Heart left ventricle (tissue), 16 donors: Measurements from ENCODE around the gene CEP170. TPM values are rescaled to one million over a fixed set of nuclear protein-coding genes. Genes with fewer than 3 reads are reported as not detected.
A peak's percentile ranks its signal among the peaks of the same experiment; 100 is the strongest.
"Not testable (repeated sequence)": the region's sequence is repeated elsewhere in the genome, so short reads cannot be mapped to it uniquely, and the experiment has no call there.

ENCODE experiments used
- ATAC-seq, 4 donors: fragments of 200-7000 bp; cut with Tn5 transposase; one replicate each; pipeline ENCODE4 v1.9.1; 2020 to 2022; ENCODE audit warnings: moderate library complexity in 4 of 4, mild to moderate bottlenecking in 3 of 4, moderate number of reproducible peaks in 1 of 4
- DNase-seq, 5 donors: peaks; one replicate each; pipeline ENCODE4 v3.0.0-alpha.2; 2020
- H3K27ac ChIP-seq, 12 donors: fragments of 200-600 bp; sonication (generic) in 4 of 12; one replicate each; pipeline versions ENCODE4 v1.5.0 to v1.8.0; 2016 to 2022; ENCODE audit warnings: mild to moderate bottlenecking in 2 of 12
- H3K27me3 ChIP-seq, 9 donors: fragments of 200-600 bp; sonication (generic) in 2 of 9; one replicate each; pipeline versions ENCODE4 v1.5.1 to v1.8.0; 2016 to 2022; ENCODE audit warnings: mild to moderate bottlenecking in 3 of 9
- H3K36me3 ChIP-seq, 9 donors: fragments of 200-600 bp; sonication (generic) in 2 of 9; one replicate each; pipeline versions ENCODE4 v1.5.0 to v1.8.0; 2018 to 2022; ENCODE audit warnings: mild to moderate bottlenecking in 2 of 9
- H3K4me1 ChIP-seq, 12 donors: fragments of 200-600 bp; sonication (generic) in 4 of 12; one replicate each; pipeline versions ENCODE4 v1.5.0 to v1.8.0; 2016 to 2022; ENCODE audit warnings: mild to moderate bottlenecking in 3 of 12
- H3K4me3 ChIP-seq, 12 donors: fragments of 200-600 bp; sonication (generic) in 4 of 12; one replicate each; pipeline versions ENCODE4 v1.5.0 to v1.8.0; 2017 to 2022; ENCODE audit warnings: mild to moderate bottlenecking in 9 of 12, moderate library complexity in 4 of 12
- H3K9me3 ChIP-seq, 12 donors: fragments of 200-600 bp; sonication (generic) in 4 of 12; one replicate each; pipeline versions ENCODE4 v1.5.0 to v1.8.0; 2016 to 2022; ENCODE audit warnings: mild to moderate bottlenecking in 1 of 12
- POLR2A ChIP-seq, 2 donors: fragments of 450-650 bp; IDR thresholded peaks; one replicate each; pipeline ENCODE4 v1.6.1; 2017; ENCODE audit warnings: antibody characterized with exemption in 2 of 2, mild to moderate bottlenecking in 2 of 2, moderate library complexity in 2 of 2
- WGBS, 4 donors: extraction: QIAGEN DNeasy Blood & Tissue Kit in 2 of 4; methylation state at CpG; one replicate each; pipeline versions ENCODE4 v1.1.5 to v1.1.7; 2013 to 2018; 5-methylcytosine and 5-hydroxymethylcytosine counted together
- intact Hi-C, 10 donors: fragments of 100-400 bp; cut with DNase I; formaldehyde crosslinking; loops; one replicate each; pipeline versions ENCODE4 v1.11.1 to v1.14.2; 2022
- polyA plus RNA-seq, 2 donors: library from polyadenylated mRNA; stranded (reverse); fragments of 200-250 nt; gene quantifications; one replicate each; pipeline ENCODE4 v1.2.3, GENCODE V29; 2013
- total RNA-seq, 9 donors: library from RNA; depleted of rRNA in 2 of 9; stranded (reverse); fragments of >200 nt in 2 of 9; fragmentation: NEBNext Ultra II Directional in 3 of 9; extraction: Animal tissue kit (Norgen Biotek cat#: 25700) in 3 of 9; gene quantifications; one replicate each; pipeline versions ENCODE4 v1.1.0 to v1.2.4, GENCODE V29; 2016 to 2023
- TF ChIP-seq, protein P1 (sequence below), 12 donors: fragments of 200-600 bp; sonication (generic) in 4 of 12; IDR thresholded peaks; one replicate each; pipeline versions ENCODE4 v1.5.0 to v1.8.0; 2018 to 2022; ENCODE audit warnings: antibody characterized with exemption in 12 of 12, mild to moderate bottlenecking in 5 of 12
- donor health status: ischemic (EF 13 %, LVEDD 7.1; RV severe dilation, severe dysfunction).
- donor health status: healthy with polysubstance abuse.
- donor health status: DM: no; HTN: yes; CAD: no.
- donor health status: DM: no; HTN: no; CAD: no.
- donor health status: ischemic (EF 25% LVEDD 6.9; RV normal size, moderate dysfunction).
- donor health status: ischemic (EF 25% LVEDD 5.7; RV mildly dilated, moderate dysfunction).
- donor health status: healthy.
- donor health status: DM: yes; HTN: yes; CAD: no.
- donor health status: ischemic (EF 35%, LVEDD 5.7; RV mildly dilated, moderate dysfunction).
- donor health status: nonischemic (EF 11% LVEDD 7.7; RV severe dilation, severe dysfunction).
- donor health status: DM: yes; HTN: yes; CAD: no.
- donor health status: PGD.
- donor health status: ischemic (EF 29% LVEDD 5.4; RV normal size, mild dysfunction).
- donor health status: nonischemic (EF 23%, LVEDD 6.1; RV moderate dilation, normal function).

Gene CEP170
- total and polyA plus RNA-seq, 11 donors: 9.7 to 70.3 (median 37.7) TPM

DNA sequence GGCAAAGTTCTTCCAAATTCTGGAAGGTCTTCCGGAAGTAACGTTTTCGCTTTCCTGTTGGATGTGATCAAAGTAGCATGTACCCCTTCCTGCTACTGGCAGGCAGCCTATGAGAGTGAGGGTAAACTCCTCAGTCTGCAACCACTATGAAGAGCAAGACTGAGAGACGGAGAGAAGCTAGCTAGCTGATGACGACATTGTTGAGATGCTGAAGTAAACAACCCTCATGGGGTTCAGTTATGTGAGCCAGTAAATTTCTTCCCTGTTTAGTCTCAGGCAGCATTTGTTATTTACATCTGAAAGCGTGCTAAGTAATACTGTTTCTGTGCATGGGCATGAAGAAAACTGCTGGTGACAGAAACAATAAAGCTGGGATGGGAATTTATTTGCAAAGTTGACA, 57.6 kb downstream of the CEP170 start:
- DNase-seq, ATAC-seq, H3K9me3 ChIP-seq, H3K4me3 ChIP-seq, intact Hi-C loops, H3K4me1 ChIP-seq, H3K27ac ChIP-seq, H3K27me3 ChIP-seq: not testable (repeated sequence)
- peaks cover 0 to 48% (median 34%) of the 10 kb centered on the region in 9 donors for H3K36me3 ChIP-seq
- 76 to 91% (median 80%) methylated on average over 3 to 6 of the region's 6 CpGs for WGBS, 4 donors

DNA sequence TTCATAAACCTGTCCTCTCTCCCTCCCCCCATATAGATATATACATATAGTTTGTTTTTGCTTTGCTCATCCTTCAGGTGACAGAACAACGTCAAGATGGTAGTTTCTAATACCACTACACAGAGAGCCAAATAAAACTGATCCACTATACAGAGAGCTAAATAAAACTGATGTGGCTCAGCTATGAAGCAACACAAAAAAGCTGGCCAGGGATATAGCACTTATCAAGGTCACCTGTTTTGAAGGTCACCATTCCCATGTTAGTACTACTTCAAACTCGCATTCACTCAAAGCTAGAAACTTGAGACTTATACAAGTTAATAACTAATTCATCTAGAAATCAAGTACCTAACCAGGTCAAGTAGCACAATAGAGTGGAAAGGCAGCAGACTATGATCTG, 61.8 kb downstream of the CEP170 start:
- DNase-seq, H3K27me3 ChIP-seq, intact Hi-C loops, H3K9me3 ChIP-seq, H3K4me1 ChIP-seq, H3K4me3 ChIP-seq: not testable (repeated sequence)
- ATAC-seq: peak; percentile 47 to 89 (median 84)
- 44 to 66% (median 57%) methylated on average over 1 to 2 of the region's 2 CpGs for WGBS, 4 donors
- H3K36me3 ChIP-seq: peaks cover 0 to 47% (median 30%) of the 10 kb centered on the region in 9 donors
- peak overlapping the region in 1 of 12 donors; percentile 14 for H3K27ac ChIP-seq

DNA sequence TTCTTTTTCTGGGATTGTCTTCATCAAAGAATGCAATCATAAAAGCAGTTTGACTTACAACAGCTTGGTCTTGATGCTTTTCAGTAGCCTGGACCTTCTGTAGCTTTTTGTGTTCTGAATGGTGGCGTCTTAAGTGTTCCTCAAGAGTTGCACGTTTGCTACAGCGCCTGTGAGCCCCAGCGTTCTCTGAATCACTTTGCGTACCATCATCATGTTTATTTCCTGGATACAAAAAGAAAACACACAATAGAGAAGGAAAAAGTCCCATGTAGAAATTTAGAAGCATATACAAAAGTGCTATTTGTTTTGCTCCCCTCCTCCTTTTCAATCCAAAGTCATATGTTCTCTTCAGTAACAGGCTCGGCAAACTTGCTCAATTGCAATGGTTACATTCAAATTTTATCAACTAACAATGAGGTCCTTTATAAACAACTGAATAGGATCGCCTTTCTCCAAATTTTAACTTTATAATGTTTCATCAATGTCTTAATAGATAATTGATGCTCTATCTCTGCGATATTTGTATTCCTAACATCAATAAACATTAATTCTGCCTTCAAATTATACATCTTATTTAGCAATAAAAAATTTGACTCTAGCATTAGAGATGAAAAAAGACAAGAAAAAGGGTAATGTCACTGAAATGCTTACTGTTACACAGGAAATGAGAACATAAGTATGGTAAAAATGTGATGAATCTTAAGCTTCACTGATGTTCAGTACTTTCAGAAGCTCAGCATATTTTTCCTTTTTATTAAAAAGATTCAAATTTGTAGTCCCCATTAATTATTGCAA, 68.7 kb downstream of the CEP170 start:
- H3K27ac ChIP-seq, H3K9me3 ChIP-seq, H3K4me3 ChIP-seq, H3K4me1 ChIP-seq, ATAC-seq, H3K27me3 ChIP-seq, DNase-seq, intact Hi-C loops: not testable (repeated sequence)
- H3K36me3 ChIP-seq: peaks cover 0 to 65% (median 35%) of the 10 kb centered on the region in 9 donors
- 94 to 95% (median 95%) methylated on average over 8 of the region's 8 CpGs for WGBS, 4 donors

DNA sequence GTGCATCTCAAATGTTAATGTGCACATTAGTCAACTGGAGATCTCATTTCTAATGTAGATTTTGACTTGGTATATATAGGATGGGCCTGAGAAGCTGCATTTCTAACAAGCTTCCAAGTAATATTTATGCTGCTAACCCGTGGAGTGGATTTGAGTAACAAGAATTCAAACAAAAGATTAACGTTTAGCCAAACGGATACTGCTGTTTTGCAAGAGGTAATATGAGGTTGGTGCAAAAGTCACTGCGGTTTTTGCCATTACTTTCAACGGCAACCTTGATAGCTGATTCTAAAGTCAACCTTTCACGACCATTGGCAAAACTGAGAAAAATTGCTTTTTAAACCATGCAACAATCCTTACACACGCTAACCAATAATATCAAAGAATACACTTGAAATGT, 70.3 kb downstream of the CEP170 start:
- ATAC-seq, intact Hi-C loops, H3K9me3 ChIP-seq, H3K4me3 ChIP-seq, H3K27me3 ChIP-seq, H3K4me1 ChIP-seq, DNase-seq, H3K27ac ChIP-seq: not testable (repeated sequence)
- peaks cover 0 to 61% (median 32%) of the 10 kb centered on the region in 9 donors for H3K36me3 ChIP-seq
- 94 to 96% (median 96%) methylated on average over 7 of the region's 7 CpGs for WGBS, 4 donors

DNA sequence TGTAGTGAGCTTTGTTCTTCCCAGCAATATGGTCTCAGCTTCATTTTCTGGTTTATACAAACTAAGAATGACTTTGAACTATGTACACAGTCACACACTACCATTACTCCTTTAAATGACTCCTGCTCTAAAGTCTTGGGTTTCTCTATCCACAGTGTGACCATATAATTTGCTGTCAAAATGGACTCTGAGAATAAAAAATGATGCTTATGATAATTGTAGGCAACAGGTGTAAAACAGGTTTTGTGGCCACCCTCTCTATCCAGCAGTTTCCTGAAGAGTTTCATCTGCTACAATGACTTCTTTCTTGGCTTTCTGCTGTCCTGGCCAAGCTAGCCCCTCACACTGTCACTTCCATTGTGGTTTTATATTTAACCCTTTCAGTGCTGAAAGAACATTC, 71.4 kb downstream of the CEP170 start:
- H3K9me3 ChIP-seq, H3K27ac ChIP-seq, DNase-seq, H3K4me3 ChIP-seq, ATAC-seq, H3K27me3 ChIP-seq, H3K4me1 ChIP-seq, intact Hi-C loops: not testable (repeated sequence)
- H3K36me3 ChIP-seq: peaks cover 0 to 53% (median 27%) of the 10 kb centered on the region in 9 donors

DNA sequence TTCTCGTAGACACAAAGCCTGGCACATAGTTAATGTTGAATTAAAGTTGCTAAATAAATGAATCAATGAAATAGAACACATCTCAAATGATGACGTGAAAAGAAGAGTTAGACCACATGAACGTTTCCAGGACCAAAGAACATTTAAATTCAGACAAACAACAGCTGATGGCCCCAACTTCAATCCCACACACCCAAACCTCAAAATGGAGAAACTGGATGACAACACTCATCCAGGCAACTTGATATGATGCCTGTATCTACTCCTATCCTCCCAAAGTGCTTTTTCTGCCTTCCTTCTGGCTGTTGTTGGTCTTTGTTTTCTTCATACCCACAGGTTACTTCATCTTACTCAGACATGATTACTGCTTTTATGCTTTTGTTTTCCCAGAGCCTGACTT, 71.9 kb downstream of the CEP170 start:
- ATAC-seq, H3K9me3 ChIP-seq, H3K27me3 ChIP-seq, DNase-seq, H3K4me3 ChIP-seq, intact Hi-C loops, H3K27ac ChIP-seq, H3K4me1 ChIP-seq: not testable (repeated sequence)
- 88 to 94% (median 91%) methylated on average over 3 of the region's 3 CpGs for WGBS, 4 donors
- H3K36me3 ChIP-seq: peaks cover 0 to 50% (median 27%) of the 10 kb centered on the region in 9 donors

DNA sequence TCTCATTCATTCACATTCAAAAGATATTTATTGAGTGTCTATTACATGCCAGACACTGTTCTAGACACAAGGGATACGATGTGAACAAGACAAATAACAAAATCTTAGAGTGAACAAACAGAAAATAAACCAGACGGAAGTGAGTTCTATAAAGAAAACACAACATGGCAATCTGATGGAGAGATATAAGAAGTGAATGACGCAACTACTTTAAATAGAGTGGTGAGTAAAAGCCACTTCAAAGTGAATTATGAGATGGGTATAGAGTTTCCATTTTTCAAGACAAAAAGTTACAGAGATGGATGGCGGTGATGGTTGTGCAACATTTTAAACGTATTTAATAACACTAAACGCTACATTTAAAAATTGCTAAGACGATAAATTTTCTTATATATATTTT, 75.4 kb downstream of the CEP170 start:
- ATAC-seq: no peak
- intact Hi-C loops: no loop called here

DNA sequence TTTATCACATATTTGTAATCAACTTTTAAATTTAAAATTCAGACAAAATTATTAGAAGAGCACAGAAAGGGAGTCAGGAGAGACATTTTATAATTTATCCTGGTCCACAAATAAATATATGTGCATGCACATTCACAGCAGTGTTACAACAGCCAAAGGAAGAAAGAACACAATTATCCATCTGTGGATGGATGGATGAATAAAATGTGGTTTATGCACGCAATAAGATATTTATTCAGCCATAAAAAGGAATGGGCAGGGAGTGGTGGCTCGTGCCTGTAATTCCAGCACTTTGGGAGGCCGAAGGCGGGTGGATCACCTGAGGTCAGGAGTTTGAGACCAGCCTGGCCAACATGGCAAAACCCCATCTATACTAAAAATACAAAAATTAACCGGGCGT, 77.3 kb downstream of the CEP170 start:
- ATAC-seq, H3K4me3 ChIP-seq, H3K4me1 ChIP-seq, H3K27ac ChIP-seq, intact Hi-C loops, H3K9me3 ChIP-seq, DNase-seq, H3K27me3 ChIP-seq: not testable (repeated sequence)
- 93 to 98% (median 98%) methylated on average over 6 of the region's 6 CpGs for WGBS, 4 donors
- H3K36me3 ChIP-seq: peaks cover 0 to 21% (median 2%) of the 10 kb centered on the region in 9 donors

More for the DNA sequence above, 75.4 kb downstream of the CEP170 start:
- Histone ChIP-seq H3K27me3 (no peaks in the 10 kb centered on the region), H3K4me3 (no peak overlapping the region), H3K27ac (no peak overlapping the region), H3K9me3 (no peaks in the 10 kb centered on the region), H3K4me1 (no peaks in the 10 kb centered on the region), H3K36me3 (peaks cover 0 to 25% (median 3%) of the 10 kb centered on the region in 9 donors)
- WGBS, 4 donors: 79 to 87% (median 83%) methylated on average over 7 of the region's 7 CpGs
- DNase-seq: no peak
- no peak for TF ChIP-seq POLR2A (IDR thresholded peaks at IDR 0.05)
- TF ChIP-seq, protein P1, sequence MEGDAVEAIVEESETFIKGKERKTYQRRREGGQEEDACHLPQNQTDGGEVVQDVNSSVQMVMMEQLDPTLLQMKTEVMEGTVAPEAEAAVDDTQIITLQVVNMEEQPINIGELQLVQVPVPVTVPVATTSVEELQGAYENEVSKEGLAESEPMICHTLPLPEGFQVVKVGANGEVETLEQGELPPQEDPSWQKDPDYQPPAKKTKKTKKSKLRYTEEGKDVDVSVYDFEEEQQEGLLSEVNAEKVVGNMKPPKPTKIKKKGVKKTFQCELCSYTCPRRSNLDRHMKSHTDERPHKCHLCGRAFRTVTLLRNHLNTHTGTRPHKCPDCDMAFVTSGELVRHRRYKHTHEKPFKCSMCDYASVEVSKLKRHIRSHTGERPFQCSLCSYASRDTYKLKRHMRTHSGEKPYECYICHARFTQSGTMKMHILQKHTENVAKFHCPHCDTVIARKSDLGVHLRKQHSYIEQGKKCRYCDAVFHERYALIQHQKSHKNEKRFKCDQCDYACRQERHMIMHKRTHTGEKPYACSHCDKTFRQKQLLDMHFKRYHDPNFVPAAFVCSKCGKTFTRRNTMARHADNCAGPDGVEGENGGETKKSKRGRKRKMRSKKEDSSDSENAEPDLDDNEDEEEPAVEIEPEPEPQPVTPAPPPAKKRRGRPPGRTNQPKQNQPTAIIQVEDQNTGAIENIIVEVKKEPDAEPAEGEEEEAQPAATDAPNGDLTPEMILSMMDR (IDR thresholded peaks at IDR 0.05): no peak

DNA sequence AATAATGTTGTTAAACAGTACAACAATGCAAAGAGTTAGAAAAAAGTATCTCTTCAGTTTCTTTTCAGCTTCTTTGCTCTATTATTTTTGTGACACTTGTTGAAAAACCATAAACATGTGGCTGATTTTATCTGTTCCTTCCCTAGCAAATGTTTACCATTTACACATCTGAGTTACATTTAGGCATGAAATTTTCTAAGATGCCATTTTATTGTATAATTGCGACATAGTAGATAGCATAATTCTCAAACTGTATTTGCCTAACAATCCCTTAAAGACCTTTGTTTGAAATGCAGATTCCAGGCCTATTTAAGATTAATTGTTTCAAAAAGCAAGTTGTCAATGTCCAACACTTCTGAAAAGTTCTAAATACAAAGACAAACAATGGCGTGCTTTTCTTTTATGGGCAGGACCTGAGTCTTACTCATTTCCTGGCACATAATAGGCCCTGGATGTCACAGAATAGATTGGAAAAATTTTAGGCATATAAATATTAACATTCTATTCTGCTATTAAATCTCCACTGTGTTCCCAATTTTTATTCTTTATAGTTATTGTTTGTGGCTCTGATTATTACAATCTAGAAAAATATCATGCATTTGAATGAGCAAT, 81.2 kb downstream of the CEP170 start:
- peaks cover 0 to 37% (median 13%) of the 10 kb centered on the region in 9 donors for H3K36me3 ChIP-seq
- WGBS, 4 donors: 74 to 80% (median 77%) methylated on average over 2 of the region's 2 CpGs

DNA sequence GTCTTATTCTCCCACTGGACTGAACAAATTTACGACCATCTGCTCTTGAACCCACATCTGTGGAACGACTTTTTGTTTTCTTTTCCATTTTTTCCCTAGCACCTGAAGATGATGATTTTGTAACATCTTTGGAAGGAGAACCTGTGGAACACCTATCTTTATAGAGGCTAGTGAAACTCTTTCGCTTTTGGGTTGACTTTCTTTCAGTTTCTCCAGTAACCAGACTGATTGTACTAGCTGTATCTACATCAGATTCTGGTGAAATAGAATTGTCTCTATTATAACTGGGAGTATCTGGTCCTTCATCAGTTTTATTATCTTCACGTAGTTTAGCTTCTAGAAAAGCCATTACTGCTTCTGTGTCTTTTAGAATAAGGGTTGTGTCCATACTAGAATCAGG, 90.2 kb downstream of the CEP170 start:
- not testable (repeated sequence) for H3K27me3 ChIP-seq, H3K27ac ChIP-seq, H3K9me3 ChIP-seq, H3K4me1 ChIP-seq, DNase-seq, H3K4me3 ChIP-seq, ATAC-seq
- intact Hi-C loops: loop anchor here in 1 of 10 donors (10.0 kb wide), 1 partner anchor 160 kb away; no protein-coding TSS in a partner anchor
- 93 to 96% (median 94%) methylated on average over 3 to 4 of the region's 4 CpGs for WGBS, 4 donors
- peaks cover 0 to 63% (median 21%) of the 10 kb centered on the region in 9 donors for H3K36me3 ChIP-seq

More for the DNA sequence above, 81.2 kb downstream of the CEP170 start:
- intact Hi-C loops, H3K4me1 ChIP-seq, H3K27me3 ChIP-seq, H3K4me3 ChIP-seq, H3K9me3 ChIP-seq, ATAC-seq, DNase-seq: not testable (repeated sequence)
- peak overlapping the region in 1 of 12 donors; percentile 31 for H3K27ac ChIP-seq
